Transverse colon (tissue), 4 donors: ENCODE measurements around the gene THBS3.
"Not testable (repeated sequence)": the region's sequence is repeated elsewhere in the genome, so short reads cannot be mapped to it uniquely, and the experiment has no call there.

ENCODE experiments used
- EP300 ChIP-seq: sonication (generic); formaldehyde crosslinking; IDR thresholded peaks from one replicate; pipeline ENCODE4 v1.6.1; 2017; ENCODE audit warnings: antibody characterized with exemption, low read depth
- POLR2A ChIP-seq: fragments of 450-650 bp; IDR thresholded peaks from one replicate; pipeline ENCODE4 v1.6.1; 2016; ENCODE audit warnings: antibody characterized with exemption, mild to moderate bottlenecking, moderate library complexity
- POLR2AphosphoS5 ChIP-seq, 3 donors: sonication (generic); formaldehyde crosslinking; IDR thresholded peaks; one replicate each; pipeline ENCODE4 v1.6.1; 2016; ENCODE audit warnings: antibody characterized with exemption in 3 of 3
- TF ChIP-seq, protein P1 (sequence below), 5 experiments: fragments of 200-600 bp in 3 of 5; fragments of 450-650 bp in 2 of 5; sonication (generic) in 3 of 5; IDR thresholded peaks; 1 replicate in 2 of 5; 2 replicates in 3 of 5; pipeline ENCODE4 v1.5.1; 2016 to 2017; ENCODE audit warnings: antibody characterized with exemption in 5 of 5, inconsistent platforms in 3 of 5, mild to moderate bottlenecking in 2 of 5, moderate library complexity in 1 of 5

DNA sequence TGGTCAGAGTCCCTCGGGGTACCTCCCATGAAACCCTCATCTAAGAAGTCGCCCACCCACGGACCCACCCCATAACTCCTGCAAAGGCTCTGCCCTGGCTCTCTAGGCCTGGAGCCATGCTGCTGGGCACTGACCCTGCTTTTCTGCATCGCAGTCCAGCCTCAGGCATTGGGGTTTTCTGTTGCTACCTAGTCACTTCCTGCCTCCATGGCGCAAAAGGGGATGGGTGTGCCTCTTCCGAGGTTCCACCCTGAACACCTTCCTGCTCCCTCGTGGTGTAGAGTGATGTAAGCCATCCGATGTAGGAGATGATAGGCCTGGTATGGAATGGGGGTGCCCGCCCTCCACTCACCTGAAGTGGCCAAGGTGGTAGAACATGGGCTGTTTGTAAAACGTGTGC, 7.0 kb upstream of the THBS3 start:
- TF ChIP-seq, protein P1, sequence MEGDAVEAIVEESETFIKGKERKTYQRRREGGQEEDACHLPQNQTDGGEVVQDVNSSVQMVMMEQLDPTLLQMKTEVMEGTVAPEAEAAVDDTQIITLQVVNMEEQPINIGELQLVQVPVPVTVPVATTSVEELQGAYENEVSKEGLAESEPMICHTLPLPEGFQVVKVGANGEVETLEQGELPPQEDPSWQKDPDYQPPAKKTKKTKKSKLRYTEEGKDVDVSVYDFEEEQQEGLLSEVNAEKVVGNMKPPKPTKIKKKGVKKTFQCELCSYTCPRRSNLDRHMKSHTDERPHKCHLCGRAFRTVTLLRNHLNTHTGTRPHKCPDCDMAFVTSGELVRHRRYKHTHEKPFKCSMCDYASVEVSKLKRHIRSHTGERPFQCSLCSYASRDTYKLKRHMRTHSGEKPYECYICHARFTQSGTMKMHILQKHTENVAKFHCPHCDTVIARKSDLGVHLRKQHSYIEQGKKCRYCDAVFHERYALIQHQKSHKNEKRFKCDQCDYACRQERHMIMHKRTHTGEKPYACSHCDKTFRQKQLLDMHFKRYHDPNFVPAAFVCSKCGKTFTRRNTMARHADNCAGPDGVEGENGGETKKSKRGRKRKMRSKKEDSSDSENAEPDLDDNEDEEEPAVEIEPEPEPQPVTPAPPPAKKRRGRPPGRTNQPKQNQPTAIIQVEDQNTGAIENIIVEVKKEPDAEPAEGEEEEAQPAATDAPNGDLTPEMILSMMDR (IDR thresholded peaks at IDR 0.05), result not testable (repeated sequence)
- TF ChIP-seq EP300; POLR2A; POLR2AphosphoS5 (IDR thresholded peaks at IDR 0.05): not testable (repeated sequence)
